NCI-H1105 treated with DMSO at 0.1 percent for 48 hours (cell line): Measurements from ENCODE around the gene HPSE2.
A peak's percentile ranks its signal among the peaks of the same experiment; 100 is the strongest.
"Not testable (repeated sequence)": the region's sequence is repeated elsewhere in the genome, so short reads cannot be mapped to it uniquely, and the experiment has no call there.

Experiments used
- DNase-seq: peaks from one replicate; lab custom pipeline; 2025; lab: John Stamatoyannopoulos, UW

The HPSE2 gene

DNA sequence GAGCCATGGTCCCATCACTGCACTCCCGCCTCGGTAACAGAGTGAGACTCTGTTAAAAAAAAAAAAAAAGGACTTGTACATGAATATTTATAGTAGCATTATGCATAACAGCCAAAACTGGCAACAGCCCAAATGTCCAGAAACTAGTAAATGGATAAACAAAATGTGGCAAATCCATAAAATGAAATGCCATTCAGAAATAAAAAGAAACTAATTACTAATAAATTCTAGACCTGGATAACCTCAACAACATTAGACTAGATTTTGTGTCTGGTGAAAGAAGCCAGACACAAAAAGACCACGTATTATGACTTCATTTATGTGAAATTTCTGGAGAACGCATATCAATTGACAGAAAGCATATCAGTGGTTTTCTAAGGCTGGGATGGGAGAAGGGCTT lies 74.5 kb downstream of the HPSE2 start:
- no peak for DNase-seq

DNA sequence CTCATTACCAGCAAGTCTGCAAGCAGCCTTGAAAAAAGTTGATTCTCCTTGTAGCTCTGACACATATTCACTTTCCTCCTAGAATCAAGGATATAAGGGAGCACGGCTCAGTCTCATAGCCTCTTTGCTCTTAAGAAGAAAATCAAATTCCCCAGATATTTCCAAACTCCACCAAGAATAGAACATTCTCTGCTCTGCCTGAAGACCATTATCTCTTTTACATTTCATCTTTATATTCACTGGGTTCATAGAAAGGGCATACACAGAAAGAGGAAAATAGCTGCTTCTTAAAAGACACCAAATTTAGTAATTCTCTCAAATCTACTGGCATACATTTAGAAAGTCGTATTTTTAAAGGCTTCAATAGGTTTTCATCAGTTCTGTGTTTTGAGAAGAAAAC lies 92.0 kb downstream of the HPSE2 start:
- DNase-seq = no peak

DNA sequence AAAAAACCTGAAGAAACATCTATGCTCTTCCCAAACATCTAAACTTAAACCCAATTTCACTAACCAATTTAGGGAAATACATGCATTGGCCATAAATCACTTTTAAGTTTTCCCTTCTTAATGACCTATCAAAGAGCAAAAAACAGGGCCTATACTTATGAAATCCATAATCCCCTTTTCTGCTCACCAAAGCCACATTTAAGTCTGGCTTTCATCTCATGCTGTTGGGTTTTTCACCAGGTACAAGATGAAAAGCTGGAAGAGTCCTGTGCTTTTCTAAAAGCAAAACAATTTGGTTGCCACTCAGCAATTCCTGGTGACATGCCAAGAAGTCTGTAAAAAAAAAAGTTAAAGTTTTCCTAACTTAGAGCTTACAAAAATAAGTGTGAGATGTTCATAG lies 92.6 kb downstream of the HPSE2 start:
- no peak for DNase-seq

DNA sequence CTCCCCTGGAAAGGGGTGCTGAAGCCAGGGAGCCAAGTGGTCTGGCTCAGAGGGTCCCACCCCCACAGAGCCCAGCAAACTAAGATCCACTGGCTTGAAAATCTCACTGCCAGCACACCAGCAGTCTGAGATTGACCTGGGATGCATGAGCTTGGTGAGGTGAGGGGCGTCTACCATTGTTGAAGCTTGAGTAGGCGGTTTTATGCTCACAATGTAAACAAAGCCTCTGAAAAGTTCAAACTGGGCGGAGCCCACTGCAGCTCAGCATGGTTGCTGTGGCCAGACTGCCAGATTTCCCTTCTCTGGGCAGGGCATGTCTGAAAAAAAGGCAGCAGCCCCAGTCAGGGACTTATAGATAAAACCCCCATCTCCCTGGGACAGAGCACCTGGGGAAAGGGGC lies 102.8 kb downstream of the HPSE2 start:
- DNase-seq = not testable (repeated sequence)

DNA sequence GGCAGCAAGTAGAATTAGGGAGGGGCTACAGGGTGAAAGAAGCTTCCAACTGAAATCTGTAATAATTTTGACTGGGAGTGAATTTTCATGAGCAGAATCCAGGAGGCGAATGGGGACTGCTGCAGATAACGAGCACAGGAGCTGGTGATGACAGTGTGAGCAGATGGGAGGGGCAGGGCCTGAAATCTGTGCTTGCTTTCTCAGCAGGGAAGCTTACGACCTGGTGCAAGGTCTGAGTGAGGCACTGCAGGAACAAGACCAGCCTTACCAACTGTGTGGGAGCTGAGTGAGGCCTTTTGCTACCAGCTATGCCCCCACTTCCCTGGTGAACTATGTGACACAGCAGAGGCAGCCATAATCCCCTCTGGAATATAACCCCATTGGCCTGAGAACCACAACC lies 109.8 kb downstream of the HPSE2 start:
- no peak for DNase-seq

DNA sequence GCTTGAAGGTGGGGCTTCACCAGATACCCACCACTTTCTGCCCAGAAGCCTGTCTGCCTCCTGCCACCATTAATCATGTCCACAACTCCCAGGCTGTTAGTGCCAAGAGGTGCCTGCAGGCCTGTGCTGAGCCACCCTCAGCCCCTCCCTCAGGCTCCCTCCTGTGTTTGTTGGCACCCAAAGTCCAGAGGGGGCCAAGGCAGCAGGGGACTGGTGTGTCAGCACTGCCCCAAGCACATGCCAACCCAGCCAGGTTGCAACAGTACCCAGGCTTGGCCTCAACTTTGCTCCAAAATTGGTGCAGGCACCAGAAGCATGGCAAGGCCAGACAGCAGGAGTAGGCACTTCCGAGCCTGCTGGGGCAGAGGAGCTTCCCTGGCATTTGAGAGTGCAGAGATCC lies 111.3 kb downstream of the HPSE2 start:
- DNase-seq = no peak

DNA sequence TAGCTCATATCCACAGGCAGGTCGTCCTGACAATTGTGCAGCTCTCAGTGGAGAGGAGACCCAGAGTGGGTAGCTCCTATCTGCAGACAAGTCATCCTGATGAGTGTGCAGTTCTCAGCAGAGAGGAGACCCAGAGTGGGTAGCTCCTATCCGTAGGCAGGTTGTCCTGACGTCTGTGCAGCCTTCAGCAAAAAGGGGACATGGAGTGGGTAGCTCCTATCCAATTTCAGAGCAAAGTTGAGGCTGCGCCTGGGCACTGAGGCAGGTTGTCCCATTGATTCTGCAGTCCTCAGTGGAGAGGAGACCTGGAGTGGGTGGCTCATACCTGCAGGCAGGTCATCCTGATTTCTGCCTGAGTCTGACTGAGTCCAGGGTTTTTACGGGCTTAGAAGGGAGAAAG lies 111.8 kb downstream of the HPSE2 start:
- DNase-seq = no peak

DNA sequence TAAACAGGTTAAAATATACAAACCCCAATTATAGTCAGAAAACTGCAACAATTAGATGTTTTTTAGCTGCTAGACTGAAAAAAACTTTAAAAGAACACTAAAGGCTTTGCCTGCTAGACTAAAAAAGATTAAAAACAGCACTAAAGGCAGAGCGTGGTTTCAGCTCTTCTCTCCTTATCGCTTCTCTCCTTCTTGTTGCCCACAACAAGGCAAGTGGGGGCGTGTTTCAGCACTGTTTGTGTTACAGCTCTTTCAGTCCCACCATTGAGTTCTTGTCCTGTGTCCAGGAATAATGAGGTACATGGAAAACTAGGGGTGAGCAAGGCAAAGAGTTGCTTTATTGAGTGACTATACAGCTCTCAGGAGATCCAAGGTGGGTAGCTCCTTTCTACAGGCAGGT lies 112.3 kb downstream of the HPSE2 start:
- no peak for DNase-seq

DNA sequence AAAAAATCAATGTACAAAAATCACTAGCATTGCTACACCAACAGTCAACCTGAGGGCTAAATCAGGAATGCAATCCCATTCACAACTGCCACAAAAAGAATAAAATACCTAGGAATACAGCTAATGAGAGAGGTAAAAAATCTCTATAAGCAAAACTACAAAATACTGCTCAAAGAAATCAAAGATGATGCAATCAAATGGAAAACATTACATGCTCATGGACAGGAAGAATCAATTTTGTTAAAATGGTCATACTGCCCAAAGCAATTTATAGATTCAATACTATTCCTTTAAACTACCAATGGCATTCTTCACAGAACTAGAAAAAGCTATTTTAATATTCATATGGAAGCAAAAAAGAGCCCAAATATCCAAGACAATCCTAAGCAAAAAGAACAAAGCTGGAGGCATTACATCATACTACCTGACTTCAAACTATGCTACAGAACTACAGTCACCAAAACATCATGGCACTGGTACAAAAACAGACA lies 116.3 kb downstream of the HPSE2 start:
- DNase-seq = no peak

DNA sequence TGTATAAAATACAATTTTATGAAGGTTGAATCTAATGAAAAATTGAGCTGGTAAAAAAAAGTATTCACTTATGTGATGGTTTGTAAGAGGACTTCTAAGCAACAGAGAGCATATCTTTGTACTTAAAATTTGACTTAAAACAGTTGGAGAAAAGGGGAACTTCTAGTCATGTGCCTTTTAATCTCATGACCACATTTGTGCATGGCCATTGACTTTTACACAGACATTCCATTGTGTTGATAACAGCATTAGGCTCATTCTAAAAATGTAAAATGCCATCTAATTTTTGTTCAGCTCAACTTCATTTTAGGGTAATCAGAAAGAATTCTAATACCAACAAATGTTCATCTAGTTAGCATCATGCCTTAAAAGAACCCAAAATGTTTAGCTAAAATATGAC lies 119.9 kb downstream of the HPSE2 start:
- DNase-seq = no peak

DNA sequence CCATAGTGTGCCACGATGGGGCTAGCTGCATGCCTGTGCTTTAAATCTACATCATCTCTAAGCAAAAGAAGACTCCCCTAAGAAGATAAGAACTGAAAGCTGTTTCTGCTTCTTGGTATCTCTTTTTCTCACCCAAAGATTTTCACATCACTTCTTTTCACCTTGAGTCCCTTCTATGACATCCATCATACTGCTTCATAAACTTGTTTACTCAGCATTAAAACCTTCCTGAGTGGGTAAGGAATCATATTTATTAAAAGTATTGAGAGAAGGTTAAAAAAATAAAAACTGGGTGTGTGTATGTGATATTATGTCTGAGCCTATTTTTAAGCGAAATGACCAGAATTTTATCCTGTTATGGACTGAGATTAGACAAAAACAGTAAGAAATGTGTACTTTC lies 150.3 kb downstream of the HPSE2 start:
- DNase-seq = no peak

DNA sequence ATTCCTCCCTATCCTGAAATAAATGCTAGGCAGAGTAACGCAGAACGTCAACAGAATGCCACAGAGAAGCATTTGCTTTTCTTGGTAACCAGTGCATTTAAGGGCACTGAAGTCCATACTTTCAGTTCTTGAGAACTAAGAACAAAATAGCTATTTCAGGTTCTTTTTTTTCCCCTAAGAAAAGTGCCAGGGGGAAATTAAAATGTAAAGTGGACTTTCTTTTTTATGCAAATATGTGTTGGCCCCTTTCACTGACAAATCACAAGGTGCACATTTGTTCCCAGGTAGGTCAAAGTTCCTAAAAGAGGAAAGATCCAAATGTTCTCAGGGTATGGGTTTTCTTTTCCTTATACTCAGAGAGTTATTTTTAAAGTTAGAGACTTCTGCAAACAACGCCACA lies 151.5 kb downstream of the HPSE2 start:
- no peak for DNase-seq

DNA sequence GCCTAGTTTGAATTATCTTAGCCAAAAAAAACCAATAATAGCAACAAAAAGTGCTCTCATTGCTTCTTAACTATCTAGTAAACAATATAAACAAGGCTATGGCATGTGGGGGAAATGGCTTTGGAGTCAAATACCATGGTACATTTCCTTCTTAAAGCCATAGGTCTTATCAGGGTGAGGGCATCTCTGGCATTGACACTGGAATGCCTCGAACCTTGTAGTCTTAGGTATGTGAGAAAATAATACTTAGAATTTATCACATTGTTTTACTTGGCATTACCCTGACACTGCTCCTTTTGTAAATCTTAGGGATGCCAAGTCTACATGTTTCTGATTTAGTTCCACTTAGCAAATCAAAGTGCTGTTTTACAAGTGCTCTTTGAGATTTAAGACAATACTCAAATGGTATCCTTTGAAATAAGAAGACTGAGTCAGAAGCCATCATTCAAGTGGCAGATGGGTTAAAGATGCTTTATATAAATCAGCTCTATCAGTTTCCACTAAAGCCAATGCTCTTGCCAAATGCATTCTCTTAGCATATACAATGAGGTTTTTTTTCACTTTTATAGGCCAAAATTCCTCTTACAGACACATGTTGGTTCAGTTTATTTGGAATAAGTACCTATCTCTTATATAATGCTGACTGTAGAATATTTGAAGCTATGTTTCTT lies 155.2 kb downstream of the HPSE2 start:
- no peak for DNase-seq

DNA sequence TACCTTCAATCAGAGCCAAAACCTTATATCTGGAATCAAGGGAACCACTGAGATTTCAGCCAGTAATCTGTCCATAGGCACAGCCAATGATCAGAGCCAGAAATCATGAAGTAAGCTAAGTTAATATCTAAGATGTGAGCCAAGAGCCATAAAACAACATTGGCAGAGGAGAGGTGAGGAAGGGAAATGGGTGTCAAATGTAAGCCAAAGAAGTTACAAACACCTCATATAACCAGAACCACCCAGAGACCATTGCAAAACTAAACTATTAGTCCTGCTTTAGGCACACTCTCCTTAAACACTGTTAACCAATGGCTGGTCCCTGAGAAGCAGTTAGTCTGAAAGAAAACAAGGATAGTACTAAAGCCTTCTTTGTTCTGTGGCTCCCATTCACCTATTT lies 173.1 kb downstream of the HPSE2 start:
- DNase-seq = no peak

DNA sequence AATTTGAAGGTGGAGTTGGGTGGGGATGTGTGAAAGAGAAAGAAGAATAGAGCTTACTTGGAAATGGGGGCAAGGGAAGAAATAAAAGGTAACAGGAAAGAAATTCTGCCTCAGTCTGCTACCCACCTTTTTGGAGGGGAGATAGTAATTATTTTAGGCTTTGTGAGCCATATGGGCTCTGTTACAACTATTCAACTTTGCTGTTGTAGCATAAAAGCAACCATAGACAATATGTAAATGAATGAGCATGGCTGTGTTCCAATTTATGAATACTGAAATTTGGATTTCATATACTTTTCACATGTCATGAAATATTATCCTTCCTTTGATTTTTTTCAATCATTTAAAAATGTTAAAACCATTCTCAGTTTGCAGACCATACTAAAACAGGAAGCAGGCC lies 176.9 kb downstream of the HPSE2 start:
- no peak for DNase-seq

DNA sequence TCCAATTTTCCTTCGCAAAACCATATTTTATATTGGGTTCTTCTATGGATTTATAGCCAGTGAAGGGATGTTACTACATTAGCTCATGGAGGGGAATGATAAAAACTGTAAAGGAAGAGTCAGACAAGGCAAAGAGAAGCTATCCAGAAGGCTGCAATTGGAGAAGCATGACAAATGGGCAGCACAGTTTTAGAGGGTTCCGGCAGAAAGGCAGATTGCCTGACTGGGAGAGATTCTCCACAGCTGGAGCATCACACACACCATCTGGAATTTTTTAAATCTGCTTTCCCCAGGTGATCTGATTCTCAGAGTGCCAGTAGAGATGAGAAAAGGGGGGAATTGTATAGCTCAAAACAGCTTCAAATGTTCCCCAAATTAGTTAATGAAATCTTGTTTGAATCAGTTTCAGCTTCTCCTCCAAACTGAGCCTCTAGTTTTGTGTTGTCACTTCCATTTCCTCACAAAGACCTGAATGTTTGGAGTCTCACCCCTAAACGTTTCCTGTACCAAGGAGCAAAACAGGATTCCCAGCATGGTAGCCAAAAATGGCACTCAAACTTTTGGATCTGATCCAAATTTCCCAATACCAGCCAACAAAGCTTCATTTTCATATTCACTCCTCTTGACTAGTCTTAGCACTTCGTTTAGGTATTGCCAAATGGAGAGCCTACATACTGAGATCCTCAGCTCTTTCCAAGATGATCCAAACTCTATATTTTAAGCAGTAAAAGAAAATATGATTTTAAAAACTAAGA lies 177.5 kb downstream of the HPSE2 start:
- DNase-seq = peak; percentile 27

DNA sequence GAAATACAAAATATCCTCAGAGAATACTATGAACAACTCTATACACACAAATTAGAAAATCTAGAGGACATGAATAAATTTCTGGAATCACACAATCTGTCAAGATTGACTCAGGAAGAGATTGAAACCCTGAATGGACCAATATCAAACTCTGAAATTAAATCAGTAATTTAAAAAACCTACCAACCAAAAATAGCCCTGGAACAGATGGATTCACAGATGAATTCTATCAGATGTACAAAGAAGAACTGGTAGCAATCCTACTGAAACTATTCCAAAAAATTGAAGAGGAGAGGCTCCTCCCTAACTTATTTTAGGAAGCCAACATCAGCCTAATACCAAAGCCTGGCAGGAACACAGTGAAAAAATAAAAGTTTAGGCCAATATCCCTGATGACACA lies 190.0 kb downstream of the HPSE2 start:
- no peak for DNase-seq

DNA sequence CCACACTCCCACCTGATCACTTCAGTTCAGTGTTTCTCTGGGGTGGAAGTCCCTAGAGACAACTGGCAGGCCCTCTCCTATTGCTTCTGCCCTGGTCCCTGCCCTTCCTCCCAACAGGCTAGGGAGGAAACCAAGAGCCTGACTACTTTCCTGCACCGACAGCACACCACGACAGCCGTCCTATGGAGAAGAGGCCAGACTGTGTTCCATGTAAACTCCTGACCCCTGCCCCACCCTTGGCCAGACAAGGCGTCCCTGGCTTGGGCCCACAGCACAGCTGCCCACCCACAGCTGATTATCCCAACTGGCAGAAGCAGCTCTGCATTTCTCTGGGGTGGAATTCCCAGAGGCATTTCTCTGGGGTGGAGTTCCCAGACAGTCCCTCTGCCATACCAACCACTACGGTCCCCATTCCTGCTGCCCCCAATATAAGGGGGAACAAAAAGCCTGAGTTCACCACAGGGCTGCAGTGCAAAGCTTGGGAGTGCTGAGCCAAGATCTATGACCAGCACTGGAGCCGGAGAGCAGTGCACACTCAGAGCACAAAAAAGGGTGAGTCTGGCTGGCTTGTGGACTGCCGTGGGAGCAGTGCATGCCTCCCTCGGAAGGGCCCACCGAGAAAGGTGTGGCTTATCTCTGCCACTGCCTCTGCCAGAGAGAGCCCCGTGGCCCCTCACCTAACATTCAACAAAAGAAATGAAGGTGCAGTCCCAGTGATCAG lies 193.4 kb downstream of the HPSE2 start:
- no peak for DNase-seq

DNA sequence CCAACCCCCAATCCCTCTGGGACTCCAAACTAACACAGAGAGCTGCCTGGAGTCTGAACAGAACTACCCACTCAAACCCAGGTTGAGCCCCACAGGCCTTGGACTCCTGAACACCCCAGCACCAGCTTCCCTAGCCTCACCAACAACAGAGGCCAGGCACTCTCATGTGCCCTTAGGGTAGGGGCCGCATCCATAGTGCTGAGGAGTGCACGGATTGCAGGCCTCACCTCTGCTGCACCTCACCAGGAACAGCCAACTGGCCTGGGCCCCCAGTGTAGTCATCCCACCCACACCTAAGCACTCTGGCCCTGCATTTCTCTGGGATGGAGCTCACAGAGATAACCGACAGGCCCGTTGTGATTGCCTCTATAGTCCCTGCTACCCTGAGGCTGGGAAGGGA lies 194.2 kb downstream of the HPSE2 start:
- no peak for DNase-seq

DNA sequence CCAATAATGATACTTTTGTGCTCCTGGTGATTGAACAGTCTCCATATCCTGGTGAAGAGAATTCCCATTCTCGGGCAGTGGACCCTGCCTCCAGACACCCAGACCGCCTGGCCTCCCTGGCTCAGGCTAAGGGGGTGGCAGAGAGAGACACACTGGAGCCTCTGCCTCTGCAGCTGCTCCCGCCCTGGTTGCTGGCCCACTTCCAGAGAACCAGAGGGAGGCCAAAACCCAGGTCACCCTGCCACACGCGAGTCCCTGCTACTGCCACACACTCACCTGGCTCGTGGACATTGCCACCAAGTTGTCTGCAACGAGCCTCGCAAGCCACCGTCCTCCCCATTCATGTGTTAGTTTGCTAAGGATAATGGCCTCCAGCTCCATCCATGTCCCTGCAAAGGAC lies 221.8 kb downstream of the HPSE2 start:
- DNase-seq = no peak

DNA sequence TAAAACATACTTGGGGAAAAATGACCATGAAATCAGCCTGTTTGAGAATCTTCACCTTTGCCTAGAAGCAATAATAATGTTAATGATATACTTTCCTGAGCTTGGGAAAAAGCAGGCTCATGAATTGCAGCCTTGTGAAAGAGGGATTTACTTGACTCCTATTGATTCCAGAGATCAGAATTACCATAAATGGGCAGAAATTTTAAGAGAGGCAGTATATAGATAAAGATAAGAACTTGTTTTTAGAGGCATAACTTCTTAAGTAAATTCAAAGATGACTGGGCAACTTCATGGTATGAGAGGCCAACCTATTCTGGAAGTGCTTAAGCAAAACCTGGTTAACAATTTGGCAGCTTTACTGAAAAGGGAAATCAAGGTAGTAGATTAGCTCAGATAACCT lies 225.4 kb downstream of the HPSE2 start:
- no peak for DNase-seq

DNA sequence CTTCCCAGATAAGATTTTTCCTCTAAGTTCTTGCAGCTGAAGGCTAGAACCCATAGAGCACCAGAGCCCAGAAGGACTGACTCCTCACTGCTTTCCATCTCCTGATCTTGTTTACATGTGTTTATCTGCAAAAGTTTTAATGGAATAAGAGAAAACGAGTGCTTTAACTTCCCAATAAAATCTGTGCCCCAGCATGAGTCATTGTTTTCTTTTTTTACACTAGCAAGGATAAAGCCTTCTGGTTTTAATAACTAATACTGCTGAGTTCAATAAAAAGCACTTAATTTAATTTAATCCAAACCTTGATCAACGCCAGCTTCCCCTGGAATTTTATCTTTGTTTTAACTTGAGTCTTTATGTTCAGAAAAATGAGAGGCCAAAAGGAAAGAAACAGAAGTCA lies 227.6 kb downstream of the HPSE2 start:
- no peak for DNase-seq

DNA sequence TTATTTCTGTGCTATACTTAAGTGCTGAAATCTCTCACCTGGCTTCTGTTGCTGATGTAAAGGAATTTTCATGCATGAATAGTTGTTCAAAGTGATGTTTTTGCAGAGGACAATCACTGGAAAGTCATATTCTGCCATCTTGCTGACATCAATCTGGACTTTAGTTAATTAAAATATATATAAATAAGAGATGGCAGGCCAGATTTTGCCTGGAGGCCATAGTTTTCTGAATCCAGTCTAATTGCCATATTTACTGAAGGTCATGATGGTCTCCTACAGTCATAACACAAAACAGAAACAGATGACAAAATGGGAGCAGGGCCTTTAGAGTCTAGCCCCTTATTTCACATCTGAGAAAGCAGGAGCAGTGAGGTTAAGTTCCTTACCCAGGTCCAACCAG lies 228.2 kb downstream of the HPSE2 start:
- no peak for DNase-seq
